HL-60 (cell line): ENCODE measurements around the gene NAP1L5.

Experiments
- CTCF ChIP-seq: IDR thresholded peaks from one replicate; pipeline ENCODE4 v1.5.1; 2011; ENCODE audit warnings: low read length, control low read depth, inconsistent platforms; ENCODE audit not compliant: insufficient read depth
- POLR2AphosphoS5 ChIP-seq: IDR thresholded peaks from 2 replicates; pipeline ENCODE4 v1.6.1; 2012; ENCODE audit warnings: low read depth
- REST ChIP-seq: IDR thresholded peaks from 2 replicates; pipeline ENCODE4 v1.6.1; 2012; ENCODE audit warnings: low read depth; ENCODE audit not compliant: insufficient replicate concordance
- SPI1 ChIP-seq: IDR thresholded peaks from 2 replicates; pipeline ENCODE4 v1.6.1; 2012; ENCODE audit warnings: low read depth, mild to moderate bottlenecking, borderline replicate concordance

- no peak for TF ChIP-seq CTCF
- TF ChIP-seq POLR2AphosphoS5: no peak
- no peak for TF ChIP-seq REST
- TF ChIP-seq SPI1: no peak
Observed at GRCh38 chr4:88655226-88655625, 42.4 kb downstream of the NAP1L5 start.
